RWPE2 (cell line): ENCODE data around the gene PDE2A.

Experiments
- ATAC-seq: fragments of 200-7000 bp; cut with Tn5 transposase; 3 replicates; pipeline ENCODE4 v1.9.1; 2021; ENCODE audit warnings: low read depth
- DNase-seq: peaks from one replicate; pipeline ENCODE4 v3.0.0-alpha.2; 2020; ENCODE audit warnings: low spot score
- H3K27ac ChIP-seq: fragments of 450-650 bp; 2 replicates; pipeline ENCODE4 v1.5.1; 2017; ENCODE audit warnings: mild to moderate bottlenecking; ENCODE audit not compliant: poor library complexity, severe bottlenecking
- H3K27me3 ChIP-seq: fragments of 250-450 bp; sonication (Bioruptor Pico); 2 replicates; pipeline ENCODE4 v1.5.1; 2021; ENCODE audit warnings: mild to moderate bottlenecking, moderate library complexity; ENCODE audit not compliant: insufficient read depth, poor library complexity, severe bottlenecking
- H3K36me3 ChIP-seq: fragments of 250-450 bp; sonication (Bioruptor Pico); 2 replicates; pipeline ENCODE4 v1.5.1; 2020; ENCODE audit warnings: low read depth, mild to moderate bottlenecking, moderate library complexity
- H3K4me1 ChIP-seq: fragments of 250-450 bp; sonication (Bioruptor Pico); 2 replicates; pipeline ENCODE4 v1.5.1; 2021; ENCODE audit warnings: mild to moderate bottlenecking, moderate library complexity; ENCODE audit not compliant: insufficient read depth, poor library complexity, severe bottlenecking
- H3K4me3 ChIP-seq: fragments of 250-450 bp; sonication (Bioruptor Pico); 2 replicates; pipeline ENCODE4 v1.5.1; 2021; ENCODE audit warnings: mild to moderate bottlenecking, moderate library complexity; ENCODE audit not compliant: severe bottlenecking
- H3K9me3 ChIP-seq: fragments of 250-450 bp; sonication (Bioruptor Pico); 2 replicates; pipeline ENCODE4 v1.5.1; 2021; ENCODE audit warnings: mild to moderate bottlenecking, moderate library complexity; ENCODE audit not compliant: severe bottlenecking
- CTCF ChIP-seq: fragments of 450-650 bp; IDR thresholded peaks from one replicate; pipeline ENCODE4 v1.5.1; 2017; ENCODE audit warnings: mild to moderate bottlenecking, moderate library complexity; ENCODE audit not compliant: poor library complexity, severe bottlenecking

The PDE2A gene

DNA sequence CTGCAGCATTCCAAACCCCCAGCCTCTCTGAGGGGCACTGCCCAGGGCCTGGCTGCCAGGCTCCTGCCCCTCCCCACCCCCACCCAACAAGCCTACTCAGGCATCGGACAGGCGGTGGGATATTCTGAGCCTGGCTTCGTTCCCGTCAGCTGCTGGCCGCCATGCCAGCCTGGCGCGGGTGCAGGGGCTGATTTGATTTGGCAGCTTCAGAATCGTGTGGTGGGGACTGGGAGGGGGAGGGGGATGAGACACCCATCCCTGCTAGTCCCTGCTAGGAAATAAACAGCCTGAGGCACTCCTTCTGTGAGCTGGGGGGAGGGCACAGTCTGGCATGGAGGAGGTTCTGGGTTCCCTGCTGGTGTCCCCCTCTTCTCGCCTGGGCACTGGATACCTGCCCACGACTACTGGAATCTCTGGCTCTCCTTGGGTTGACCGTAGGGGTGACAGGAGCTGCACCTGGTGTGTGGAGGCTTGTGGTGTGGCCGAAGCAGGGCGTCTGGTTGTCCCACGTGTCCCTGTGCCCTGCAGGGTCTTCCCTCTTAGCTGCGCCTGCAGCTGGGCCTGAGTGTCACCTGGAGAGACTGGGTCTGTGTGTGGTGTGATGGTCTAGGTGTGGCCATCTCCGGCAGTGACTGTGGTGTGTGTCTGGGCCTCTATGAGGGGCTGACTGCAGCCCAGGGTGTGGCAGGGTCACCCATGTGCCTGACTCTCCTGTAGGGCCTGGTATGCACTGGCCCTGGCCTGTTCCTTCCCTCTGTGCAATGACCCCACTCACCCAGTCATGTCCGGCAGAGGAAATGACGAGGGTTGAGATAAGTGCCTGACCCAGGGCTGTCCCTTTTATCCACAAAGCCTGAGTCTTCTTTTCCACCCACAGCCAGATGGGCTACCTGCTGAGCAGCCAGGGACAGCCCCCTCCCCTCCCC, 42.2 kb downstream of the PDE2A start:
- TF ChIP-seq CTCF, result no peak
- Histone ChIP-seq H3K27me3 (no peaks in the 10 kb centered on the region), H3K36me3 (no peaks in the 10 kb centered on the region), H3K27ac (no peak overlapping the region), H3K9me3 (no peaks in the 10 kb centered on the region), H3K4me3 (no peak overlapping the region), H3K4me1 (no peaks in the 10 kb centered on the region)
- ATAC-seq (no peak), DNase-seq (no peak)

GRCh38 chr11:72630104-72630852, 43.9 kb downstream of the PDE2A start:
- Histone ChIP-seq H3K27ac (no peak overlapping the region), H3K4me1 (no peaks in the 10 kb centered on the region), H3K36me3 (no peaks in the 10 kb centered on the region), H3K27me3 (no peaks in the 10 kb centered on the region), H3K9me3 (no peaks in the 10 kb centered on the region), H3K4me3 (no peak overlapping the region)
- DNase-seq (no peak), ATAC-seq (no peak; the same call in 2 of the 3 replicates)
- TF ChIP-seq CTCF, result no peak

- TF ChIP-seq CTCF, result no peak
- Histone ChIP-seq H3K27me3 (no peaks in the 10 kb centered on the region), H3K36me3 (no peaks in the 10 kb centered on the region), H3K9me3 (no peaks in the 10 kb centered on the region), H3K4me3 (no peak overlapping the region), H3K4me1 (no peaks in the 10 kb centered on the region), H3K27ac (no peak overlapping the region)
- no peak for ATAC-seq
- DNase-seq, result no peak
Observed at GRCh38 chr11:72629266-72629665, 45.0 kb downstream of the PDE2A start.

GRCh38 chr11:72627594-72628281, 46.5 kb downstream of the PDE2A start:
- Histone ChIP-seq H3K4me3 (no peak overlapping the region), H3K4me1 (no peaks in the 10 kb centered on the region), H3K27me3 (no peaks in the 10 kb centered on the region), H3K27ac (no peak overlapping the region), H3K9me3 (no peaks in the 10 kb centered on the region), H3K36me3 (no peaks in the 10 kb centered on the region)
- TF ChIP-seq CTCF, result no peak
- DNase-seq (no peak), ATAC-seq (no peak)
